Astrocyte of the spinal cord (primary cell): ENCODE results near the gene PPME1.

Experiments used
- DNase-seq: peaks from one replicate; pipeline ENCODE4 v3.0.0; 2011; ENCODE audit warnings: low read depth, low spot score
- H3K4me3 ChIP-seq: 2 replicates; pipeline ENCODE4 v1.5.1; 2011; ENCODE audit warnings: low read depth, mild to moderate bottlenecking, low read length, moderate library complexity
- CTCF ChIP-seq: IDR thresholded peaks from 2 replicates; pipeline ENCODE4 v1.5.1; 2012; ENCODE audit warnings: low read depth, mild to moderate bottlenecking, low read length, inconsistent platforms
- in situ Hi-C: cut with HindIII; loops from 2 replicates; pipeline ENCODE4 v1.10.0; 2017; ENCODE audit warnings: low sequenced_read_pairs

Gene PPME1

DNA sequence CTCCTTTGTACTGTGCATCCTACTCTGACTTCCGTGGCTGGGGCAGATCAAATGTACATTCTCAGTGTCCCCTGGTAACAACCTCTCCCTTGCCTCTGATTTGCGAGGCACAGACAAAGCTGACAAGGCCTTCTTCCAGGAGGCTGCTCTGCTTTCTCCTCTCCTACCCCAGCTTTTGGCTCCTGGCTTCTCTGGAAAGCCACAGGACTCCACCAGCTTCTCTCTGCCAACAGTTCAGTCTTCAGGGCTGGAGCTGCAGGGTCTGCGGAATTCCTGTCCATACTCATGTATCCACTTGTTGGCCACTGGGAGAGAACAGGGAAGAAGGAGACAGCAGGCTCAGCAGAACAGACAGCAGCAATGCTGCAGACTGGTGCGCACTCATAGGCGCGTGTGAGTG, 95.9 kb downstream of the PPME1 start:
- TF ChIP-seq CTCF: no peak
- no peak overlapping the region for H3K4me3 ChIP-seq
- in situ Hi-C loops: no loop called here
- DNase-seq: no peak

DNA sequence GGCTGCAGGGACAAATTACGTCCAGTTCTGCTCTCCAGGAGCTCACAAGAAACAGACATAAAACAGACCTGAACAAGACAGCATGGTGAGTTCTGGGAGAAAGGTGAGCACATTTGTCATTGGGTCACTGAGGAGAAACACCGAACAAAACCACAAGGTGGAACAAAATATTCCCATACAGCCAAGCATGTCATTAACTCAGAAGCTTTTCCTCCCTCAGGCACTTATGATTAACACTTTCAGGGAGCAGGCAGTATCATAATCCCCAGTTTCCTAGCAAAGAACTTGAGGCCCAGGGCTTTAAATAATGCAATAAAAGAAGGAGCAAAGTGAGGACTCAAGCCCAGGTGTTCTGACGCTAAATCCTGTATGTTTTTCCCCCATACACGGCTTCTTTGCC, 97.4 kb downstream of the PPME1 start:
- in situ Hi-C loops: no loop called here
- no peak overlapping the region for H3K4me3 ChIP-seq
- no peak for DNase-seq
- TF ChIP-seq CTCF: no peak

DNA sequence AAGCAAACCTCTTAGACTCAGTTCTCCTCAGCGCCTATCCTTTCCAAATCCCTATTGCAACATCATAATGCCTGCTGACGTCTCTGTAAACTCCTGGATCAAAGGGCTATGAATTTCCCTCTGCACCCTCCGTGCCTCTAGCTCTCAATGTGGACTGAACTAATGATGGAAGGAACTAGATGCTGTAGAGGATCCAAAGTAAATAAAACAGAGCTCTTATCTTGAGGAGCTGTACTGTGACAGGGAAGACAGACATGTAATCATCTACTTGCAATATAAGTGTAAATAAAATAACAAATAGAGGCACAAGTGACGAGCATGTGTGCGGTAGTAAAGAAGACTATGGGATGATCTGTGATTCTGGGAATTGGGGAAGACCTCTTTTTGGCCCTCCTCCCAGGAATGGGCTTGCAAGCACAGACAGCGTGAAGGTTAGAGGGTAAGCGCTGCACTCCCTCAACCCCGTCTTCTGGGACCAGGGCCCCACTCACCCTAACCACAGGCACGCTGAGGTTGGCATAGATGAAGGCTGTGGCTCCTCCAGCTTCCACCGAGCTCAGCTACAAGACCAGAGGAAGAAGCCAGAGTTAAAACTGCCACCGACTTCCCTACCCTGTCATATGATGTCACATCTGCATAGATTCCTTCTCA, 98.2 kb downstream of the PPME1 start:
- no peak for TF ChIP-seq CTCF
- H3K4me3 ChIP-seq: no peak overlapping the region
- in situ Hi-C loops: no loop called here
- DNase-seq: peak; percentile 32

- H3K4me3 ChIP-seq: no peak overlapping the region
- in situ Hi-C loops: no loop called here
- DNase-seq: no peak
- TF ChIP-seq CTCF: no peak
Observed at GRCh38 chr11:74272276-74272675, 101.2 kb downstream of the PPME1 start.

- in situ Hi-C loops: no loop called here
- H3K4me3 ChIP-seq: no peak overlapping the region
Observed at GRCh38 chr11:74276581-74276980, 105.5 kb downstream of the PPME1 start.

DNA sequence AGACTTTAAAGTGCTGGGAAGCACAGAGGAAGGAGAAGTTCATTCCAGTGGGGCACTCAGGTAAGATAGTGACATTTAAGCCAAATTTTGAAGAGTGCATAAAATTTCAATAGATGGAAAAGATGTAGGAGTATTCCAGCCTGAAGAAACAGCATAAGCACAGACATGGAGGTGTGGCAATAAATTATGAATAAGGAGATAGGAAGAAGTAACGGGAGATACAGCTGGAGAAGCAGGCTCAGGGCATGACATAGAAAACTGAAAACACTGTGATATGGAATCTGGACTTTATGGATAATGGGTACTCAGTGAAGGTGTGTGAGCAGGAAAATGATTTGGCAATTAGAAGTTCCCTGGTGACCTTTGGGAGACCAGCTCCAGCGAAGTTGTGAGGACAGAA, 107.0 kb downstream of the PPME1 start:
- DNase-seq: no peak
- in situ Hi-C loops: no loop called here
- TF ChIP-seq CTCF: no peak

More at GRCh38 chr11:74276581-74276980, 105.5 kb downstream of the PPME1 start:
- no peak for TF ChIP-seq CTCF
- peak; percentile 40 for DNase-seq

More for the DNA sequence above, 107.0 kb downstream of the PPME1 start:
- no peak overlapping the region for H3K4me3 ChIP-seq
